DND-41 (cell line): Measurements from ENCODE around the gene INA.

Experiments
- ATAC-seq: fragments of 200-7000 bp; cut with Tn5 transposase; 3 replicates; pipeline ENCODE4 v1.9.1; 2021; ENCODE audit warnings: low read depth; ENCODE audit not compliant: insufficient read depth
- DNase-seq: peaks from one replicate; pipeline ENCODE4 v3.0.0-alpha.2; 2020
- H2AFZ ChIP-seq: 2 replicates; pipeline ENCODE4 v1.6.0; 2012; ENCODE audit warnings: low read depth, low read length
- H3K27ac ChIP-seq: 2 replicates; pipeline ENCODE4 v1.5.1; 2012; ENCODE audit warnings: low read length, inconsistent platforms
- H3K27me3 ChIP-seq: fragments of 200-600 bp; sonication (generic); 2 replicates; pipeline ENCODE4 v1.6.0; 2012; ENCODE audit warnings: low read length, mild to moderate bottlenecking, inconsistent platforms; ENCODE audit not compliant: insufficient read depth, poor library complexity
- H3K36me3 ChIP-seq: 2 replicates; pipeline ENCODE4 v1.5.1; 2012; ENCODE audit warnings: low read length, inconsistent platforms; ENCODE audit not compliant: insufficient read depth
- H3K4me1 ChIP-seq: 2 replicates; pipeline ENCODE4 v1.5.1; 2012; ENCODE audit warnings: mild to moderate bottlenecking, low read length; ENCODE audit not compliant: insufficient read depth
- H3K4me2 ChIP-seq: 2 replicates; pipeline ENCODE4 v1.6.0; 2012; ENCODE audit warnings: mild to moderate bottlenecking, moderate library complexity, low read length, inconsistent platforms; ENCODE audit not compliant: insufficient read depth
- H3K4me3 ChIP-seq, 2 experiments: fragments of 200-600 bp in 1 of 2; shearing (Covaris generic) in 1 of 2; 2 replicates each; pipeline ENCODE4 v1.5.1; 2012 to 2016; ENCODE audit warnings: inconsistent platforms in 2 of 2, low read length in 2 of 2, mild to moderate bottlenecking in 2 of 2, low read depth in 1 of 2, moderate library complexity in 1 of 2
- H3K79me2 ChIP-seq: 2 replicates; pipeline ENCODE4 v1.6.0; 2012; ENCODE audit warnings: low read length, inconsistent platforms; ENCODE audit not compliant: insufficient read depth
- H3K9ac ChIP-seq: 2 replicates; pipeline ENCODE4 v1.6.0; 2012; ENCODE audit warnings: low read depth, mild to moderate bottlenecking, inconsistent platforms, low read length, moderate library complexity
- H3K9me3 ChIP-seq: 2 replicates; pipeline ENCODE4 v1.5.1; 2012; ENCODE audit warnings: low read length, moderate library complexity, mild to moderate bottlenecking, inconsistent platforms; ENCODE audit not compliant: insufficient read depth, severe bottlenecking
- H4K20me1 ChIP-seq: 2 replicates; pipeline ENCODE4 v1.6.0; 2012; ENCODE audit warnings: low read length; ENCODE audit not compliant: insufficient read depth
- CTCF ChIP-seq: IDR thresholded peaks from 2 replicates; pipeline ENCODE4 v1.5.1; 2012; ENCODE audit warnings: borderline replicate concordance, low read length, moderate library complexity, mild to moderate bottlenecking; ENCODE audit not compliant: poor library complexity, severe bottlenecking; ENCODE audit errors: extremely low read depth
- EZH2 ChIP-seq: IDR thresholded peaks from 3 replicates; pipeline ENCODE4 v1.6.1; 2012; ENCODE audit warnings: borderline replicate concordance, low read depth, mild to moderate bottlenecking, moderate library complexity, low read length, inconsistent platforms; ENCODE audit not compliant: severe bottlenecking

INA gene

GRCh38 chr10:103284170-103284569 lies 7.2 kb downstream of the INA start:
- Histone ChIP-seq H4K20me1 (no peaks in the 10 kb centered on the region), H3K4me1 (peaks cover 4% of the 10 kb centered on the region; the same call in 1 of the 2 replicates), H3K4me3 (no peak overlapping the region), H3K4me2 (no peak overlapping the region), H3K27me3 (peaks cover 18% of the 10 kb centered on the region), H3K9me3 (no peaks in the 10 kb centered on the region), H3K79me2 (no peaks in the 10 kb centered on the region), H3K9ac (no peak overlapping the region), H2AFZ (no peak overlapping the region), H3K36me3 (no peaks in the 10 kb centered on the region), H3K27ac (no peak overlapping the region)
- ATAC-seq (no peak), DNase-seq (no peak)
- no peak for TF ChIP-seq CTCF
- TF ChIP-seq EZH2 = no peak

GRCh38 chr10:103287992-103288391 lies 11.1 kb downstream of the INA start:
- H3K4me1 ChIP-seq = no peaks in the 10 kb centered on the region
- H3K9me3 ChIP-seq = no peaks in the 10 kb centered on the region
- no peaks in the 10 kb centered on the region for H4K20me1 ChIP-seq
- H3K79me2 ChIP-seq = no peaks in the 10 kb centered on the region
- no peak overlapping the region for H2AFZ ChIP-seq
- no peak overlapping the region for H3K9ac ChIP-seq
- no peak overlapping the region for H3K4me2 ChIP-seq
- DNase-seq (no peak), ATAC-seq (no peak)
- H3K27ac ChIP-seq = no peak overlapping the region
- TF ChIP-seq EZH2 (no peak), CTCF (no peak)
- no peak overlapping the region for H3K4me3 ChIP-seq
- no peaks in the 10 kb centered on the region for H3K36me3 ChIP-seq
- peaks cover 10% of the 10 kb centered on the region for H3K27me3 ChIP-seq

- no peak for DNase-seq
- ATAC-seq = no peak
- no peak overlapping the region for H3K4me2 ChIP-seq
- peaks cover 10% of the 10 kb centered on the region for H3K27me3 ChIP-seq
- H3K79me2 ChIP-seq = no peaks in the 10 kb centered on the region
- H2AFZ ChIP-seq = no peak overlapping the region
- no peak overlapping the region for H3K4me3 ChIP-seq
- no peaks in the 10 kb centered on the region for H3K36me3 ChIP-seq
- H3K9ac ChIP-seq = no peak overlapping the region
- H3K27ac ChIP-seq = no peak overlapping the region
- no peaks in the 10 kb centered on the region for H3K4me1 ChIP-seq
- H3K9me3 ChIP-seq = no peaks in the 10 kb centered on the region
- H4K20me1 ChIP-seq = no peaks in the 10 kb centered on the region
- TF ChIP-seq EZH2 = no peak
- no peak for TF ChIP-seq CTCF
Measured at GRCh38 chr10:103291588-103291987, 14.7 kb downstream of the INA start.

GRCh38 chr10:103295374-103296015 lies 18.6 kb downstream of the INA start:
- H3K27me3 ChIP-seq = no peaks in the 10 kb centered on the region
- H3K4me1 ChIP-seq = no peaks in the 10 kb centered on the region
- no peaks in the 10 kb centered on the region for H3K79me2 ChIP-seq
- no peak overlapping the region for H3K4me3 ChIP-seq
- no peak overlapping the region for H3K4me2 ChIP-seq
- no peaks in the 10 kb centered on the region for H4K20me1 ChIP-seq
- H3K9ac ChIP-seq = no peak overlapping the region
- H3K9me3 ChIP-seq = no peaks in the 10 kb centered on the region
- no peak overlapping the region for H3K27ac ChIP-seq
- DNase-seq (no peak), ATAC-seq (no peak)
- no peaks in the 10 kb centered on the region for H3K36me3 ChIP-seq
- TF ChIP-seq EZH2 (no peak), CTCF (no peak)
- H2AFZ ChIP-seq = no peak overlapping the region
